GM19328 (cell line): ENCODE results near the gene ATXN7L1.
"Not testable (repeated sequence)": the region's sequence is repeated elsewhere in the genome, so short reads cannot be mapped to it uniquely, and the experiment has no call there.

Experiments
- ATAC-seq: cut with Tn5 transposase; IDR thresholded peaks from one replicate; pipeline ENCODE4 v1.9.1; 2021; ENCODE audit warnings: mild to moderate bottlenecking, moderate library complexity; ENCODE audit not compliant: unreplicated experiment

ATXN7L1 gene

GRCh38 chr7:105806592-105807447 lies 69.6 kb downstream of the ATXN7L1 start:
- ATAC-seq, result no peak

GRCh38 chr7:105805447-105806019 lies 70.9 kb downstream of the ATXN7L1 start:
- no peak for ATAC-seq

GRCh38 chr7:105803429-105803736 lies 73.0 kb downstream of the ATXN7L1 start:
- ATAC-seq, result no peak

- no peak for ATAC-seq
These were observed 73.6 kb downstream of the ATXN7L1 start for GRCh38 chr7:105802604-105803428.

- no peak for ATAC-seq
These were observed 75.4 kb downstream of the ATXN7L1 start for GRCh38 chr7:105800849-105801534.

DNA sequence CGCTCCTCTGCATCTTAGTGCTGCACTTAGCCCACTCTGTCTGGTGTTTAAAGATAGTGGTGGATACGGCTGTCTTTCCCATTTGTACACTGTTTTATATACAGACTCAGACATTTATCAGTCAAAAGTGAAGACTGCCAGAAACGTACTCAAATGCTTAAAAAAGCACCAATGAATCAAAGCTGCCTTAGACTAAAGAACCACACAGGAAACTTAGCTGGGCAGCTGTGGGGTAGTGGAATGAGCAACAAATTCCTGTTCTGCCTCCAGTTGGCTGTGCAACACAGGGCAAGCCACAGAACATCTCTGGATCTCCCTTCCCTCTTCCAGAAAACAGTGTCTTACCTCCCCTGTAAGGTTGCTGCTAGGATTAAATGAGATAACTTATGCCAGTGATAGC lies 76.0 kb downstream of the ATXN7L1 start:
- no peak for ATAC-seq

DNA sequence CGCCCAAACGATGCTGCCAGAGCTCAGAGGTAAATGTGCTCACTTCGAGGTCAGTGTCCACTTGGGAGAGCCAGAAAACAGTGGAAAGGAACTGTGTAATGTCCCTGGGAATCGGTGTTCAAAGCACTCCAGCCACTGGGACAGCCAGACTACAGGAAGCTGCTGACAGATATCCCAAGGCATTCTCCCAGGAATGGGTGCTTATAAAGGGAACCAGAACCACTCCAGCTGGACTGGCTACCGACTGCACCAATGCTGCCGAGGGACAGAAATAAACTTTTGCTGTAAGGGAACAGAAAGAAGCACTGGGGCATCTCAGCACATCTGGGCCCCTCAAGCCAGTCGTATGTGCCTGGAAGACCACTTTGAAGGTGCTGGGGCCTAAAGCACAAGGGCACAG lies 76.7 kb downstream of the ATXN7L1 start:
- no peak for ATAC-seq

- no peak for ATAC-seq
These were observed 77.4 kb downstream of the ATXN7L1 start for GRCh38 chr7:105799006-105799405.

GRCh38 chr7:105797652-105798051 lies 78.7 kb downstream of the ATXN7L1 start:
- no peak for ATAC-seq

GRCh38 chr7:105796365-105796764 lies 80.0 kb downstream of the ATXN7L1 start:
- no peak for ATAC-seq

DNA sequence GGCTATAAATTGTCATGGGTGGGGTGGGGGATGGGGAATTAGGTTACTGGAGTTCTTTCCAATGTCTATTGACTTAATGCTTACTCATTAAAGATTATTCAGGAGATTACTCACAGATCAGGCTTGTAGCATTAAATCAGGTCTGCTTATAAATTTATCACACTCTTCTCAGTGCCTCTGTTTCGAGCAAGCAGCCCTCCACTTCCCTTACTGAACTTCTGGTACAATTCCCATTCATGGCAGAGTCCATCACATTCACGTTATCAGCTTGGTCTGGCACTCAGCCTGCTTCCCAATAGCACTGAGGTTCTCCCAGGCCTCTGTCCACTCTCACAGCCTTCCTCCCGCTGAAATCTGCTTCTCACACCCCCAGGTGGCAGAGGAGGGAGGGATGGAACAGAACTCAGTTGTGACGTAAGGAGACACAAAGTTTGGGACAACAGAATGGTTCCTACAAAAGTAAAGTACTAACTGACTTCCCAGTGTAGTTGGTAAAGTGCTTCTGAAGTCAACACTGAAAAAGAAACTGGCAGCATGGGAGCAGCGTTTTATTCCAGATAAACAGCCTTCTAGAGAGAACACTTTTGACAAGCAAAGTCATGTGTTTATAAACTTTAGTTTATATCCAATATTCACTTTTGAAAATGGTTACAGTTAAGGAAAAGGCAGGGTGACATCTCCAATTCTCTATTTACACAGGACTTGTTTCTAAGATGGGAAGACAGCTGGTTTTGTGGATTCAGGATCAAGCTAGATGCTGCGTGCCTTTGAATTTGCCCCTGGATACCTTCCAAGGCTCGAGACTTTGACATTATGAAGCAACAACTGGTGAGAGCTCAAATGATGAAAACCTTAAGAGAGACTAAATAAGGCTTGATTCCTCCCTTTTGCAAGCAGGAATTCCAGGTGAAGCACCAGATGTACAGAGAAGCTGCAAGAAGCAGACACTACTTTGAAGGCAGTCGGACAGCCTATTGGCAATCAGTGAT lies 81.4 kb downstream of the ATXN7L1 start:
- no peak for ATAC-seq

DNA sequence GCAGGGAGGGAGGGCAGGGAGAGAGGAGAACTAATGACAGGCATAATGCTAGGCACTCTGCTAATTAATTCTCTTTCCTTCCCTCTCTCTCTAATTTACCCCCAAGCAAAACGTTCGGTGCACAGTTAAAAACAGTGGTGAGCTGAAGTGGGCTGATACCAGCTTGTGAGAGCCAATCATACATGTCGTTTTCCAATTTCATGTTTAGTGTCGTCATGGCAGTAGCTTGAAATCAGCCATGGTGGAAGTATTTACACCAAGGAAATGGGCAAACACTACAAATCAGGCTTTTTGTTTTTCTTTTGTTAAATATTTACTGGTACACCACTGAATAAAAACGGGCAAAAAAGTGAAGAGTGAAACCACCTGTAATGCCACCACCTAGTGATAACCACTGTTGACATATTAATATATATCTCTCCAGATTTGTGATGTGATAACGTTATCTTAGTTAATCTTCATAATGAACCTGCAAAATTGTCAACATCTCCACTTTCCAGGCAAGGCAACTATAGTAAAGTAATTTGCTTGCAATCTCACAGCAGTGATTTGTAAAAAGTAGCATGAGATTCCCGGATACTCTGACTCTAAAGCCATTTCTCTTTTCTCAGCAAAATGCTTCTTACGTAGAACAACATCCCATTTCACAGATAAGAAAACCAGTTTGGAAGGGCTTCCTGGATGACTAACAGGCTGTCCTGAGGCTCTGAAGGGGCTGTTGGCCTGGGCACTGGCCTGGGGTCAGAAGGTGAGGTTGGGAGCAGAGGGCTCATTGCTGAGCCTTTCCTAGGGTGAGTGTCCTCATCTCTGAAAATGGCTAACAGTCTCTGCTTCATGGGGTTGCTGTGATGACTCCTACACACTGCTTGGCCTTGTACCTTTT lies 83.7 kb downstream of the ATXN7L1 start:
- no peak for ATAC-seq

- ATAC-seq, result no peak
These were observed 84.5 kb downstream of the ATXN7L1 start for GRCh38 chr7:105791926-105792325.

DNA sequence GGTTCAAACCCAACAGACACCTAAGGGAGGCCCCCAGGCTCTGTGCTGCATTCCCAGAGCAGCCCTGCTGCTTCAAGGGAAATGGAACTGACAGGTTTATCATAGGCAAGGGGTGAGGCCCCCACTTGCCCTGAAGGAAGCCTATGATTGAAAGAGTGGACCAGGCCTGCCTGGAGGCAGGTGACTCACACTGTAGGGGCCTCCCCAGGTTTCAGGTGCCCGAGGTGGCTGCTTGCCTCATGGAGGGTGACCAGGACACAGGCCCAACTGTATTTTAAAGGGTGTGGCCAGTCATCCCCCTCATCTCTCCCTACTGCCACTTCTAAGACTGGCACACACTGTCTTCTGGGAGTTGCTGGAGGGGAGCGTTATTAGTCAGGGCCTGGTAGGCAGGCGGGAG lies 85.4 kb downstream of the ATXN7L1 start:
- no peak for ATAC-seq

GRCh38 chr7:105790452-105790851 lies 85.9 kb downstream of the ATXN7L1 start:
- not testable (repeated sequence) for ATAC-seq

- no peak for ATAC-seq
These were observed 87.5 kb downstream of the ATXN7L1 start for GRCh38 chr7:105788816-105789349.

- ATAC-seq, result no peak
These were observed 88.0 kb downstream of the ATXN7L1 start for GRCh38 chr7:105788356-105788755.

- no peak for ATAC-seq
These were observed 88.6 kb downstream of the ATXN7L1 start for GRCh38 chr7:105787793-105788192.
